GM13976 (cell line): ENCODE data around the gene MTFP1.
"Not testable (repeated sequence)": the region's sequence is repeated elsewhere in the genome, so short reads cannot be mapped to it uniquely, and the experiment has no call there.

Source experiments
- DNase-seq: peaks from one replicate; pipeline ENCODE4 v3.0.0; 2012; ENCODE audit warnings: low spot score
- CTCF ChIP-seq: IDR thresholded peaks from 2 replicates; pipeline ENCODE4 v1.5.1; 2012; ENCODE audit warnings: borderline replicate concordance, mild to moderate bottlenecking; ENCODE audit not compliant: insufficient read depth; ENCODE audit errors: extremely low read depth, missing control alignments, control extremely low read depth
- in situ Hi-C: fragments of 300-500 bp; cut with MboI; formaldehyde crosslinking; loops from one replicate; pipeline ENCODE4 v1.12.0; 2022; ENCODE audit warnings: low sequenced_read_pairs, mixed read lengths, inconsistent platforms; ENCODE audit not compliant: unreplicated experiment

MTFP1 gene

DNA sequence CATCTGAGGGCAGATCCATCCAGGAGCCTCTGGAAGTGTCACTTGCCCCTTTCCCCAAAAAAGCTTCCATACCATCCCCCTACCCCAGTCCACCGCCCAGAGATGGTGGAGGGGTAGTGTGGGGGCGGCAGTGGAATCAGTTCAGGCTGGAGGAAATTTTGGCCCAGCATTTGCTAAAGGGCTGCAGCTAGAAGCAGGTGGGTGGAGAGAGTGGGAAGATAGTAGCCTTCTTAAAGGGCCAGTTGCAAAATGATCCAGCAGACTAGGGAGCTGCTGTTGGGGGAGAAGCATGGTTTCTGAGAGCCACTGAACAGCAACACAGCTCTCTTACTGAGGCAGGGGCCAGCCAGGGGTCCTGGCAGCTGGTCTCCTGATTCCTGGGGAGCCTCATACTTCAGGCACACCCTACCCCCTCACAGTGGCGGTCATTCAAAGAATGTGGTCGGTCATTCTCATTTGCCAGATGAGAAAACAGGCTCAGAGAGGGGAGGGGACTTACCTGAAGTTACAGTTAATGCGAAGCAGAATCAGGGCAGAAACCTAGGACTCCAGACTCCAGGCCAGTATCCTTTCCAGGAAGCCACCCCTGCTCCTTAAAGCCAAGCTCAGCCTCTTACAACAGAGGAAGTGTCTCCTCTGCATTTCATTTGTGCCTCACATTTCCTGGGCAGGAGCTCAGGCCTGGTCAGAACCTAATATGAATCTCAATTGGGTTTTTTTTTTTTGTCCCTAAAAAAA, 23.4 kb upstream of the MTFP1 start:
- peak; percentile 73 for DNase-seq
- no peak for TF ChIP-seq CTCF
- in situ Hi-C loops: no loop called here

- DNase-seq, in situ Hi-C loops: not testable (repeated sequence)
These were observed 22.8 kb upstream of the MTFP1 start for GRCh38 chr22:30402766-30403104.

- no peak for TF ChIP-seq CTCF
- in situ Hi-C loops: no loop called here
- no peak for DNase-seq
These were observed 21.3 kb upstream of the MTFP1 start for GRCh38 chr22:30404307-30404706.

- in situ Hi-C loops: no loop called here
- no peak for DNase-seq
- TF ChIP-seq CTCF: no peak
These were observed 19.8 kb upstream of the MTFP1 start for GRCh38 chr22:30405731-30406130.

- no peak for TF ChIP-seq CTCF
- DNase-seq: no peak
- in situ Hi-C loops: no loop called here
These were observed 19.2 kb upstream of the MTFP1 start for GRCh38 chr22:30406400-30406799.

GRCh38 chr22:30408388-30409102, 17.0 kb upstream of the MTFP1 start:
- no peak for DNase-seq
- no peak for TF ChIP-seq CTCF
- in situ Hi-C loops: no loop called here

DNA sequence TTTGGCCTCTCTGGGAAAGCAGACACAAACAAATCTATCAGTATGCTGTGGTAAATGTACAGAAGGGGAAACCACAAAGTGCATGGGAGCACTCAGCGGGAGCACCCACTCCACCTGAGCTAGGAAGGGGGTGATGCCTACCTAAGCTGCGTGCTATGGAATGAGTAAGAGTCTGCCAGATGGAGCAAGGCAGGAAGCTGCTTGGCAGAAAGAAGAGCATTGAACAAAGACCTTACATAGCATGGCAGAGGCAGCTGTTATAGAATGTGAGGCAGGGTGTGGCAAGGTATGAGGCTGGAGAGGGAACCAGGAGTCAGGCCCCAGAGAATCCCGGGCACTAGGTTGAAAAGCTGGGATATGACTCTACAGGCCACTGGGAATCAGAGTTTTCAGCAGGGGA, 13.8 kb upstream of the MTFP1 start:
- in situ Hi-C loops: no loop called here
- TF ChIP-seq CTCF: no peak
- no peak for DNase-seq
